ENCODE results near the gene FIGNL2. TPM values are rescaled to one million over a fixed set of nuclear protein-coding genes. Genes with fewer than 3 reads are reported as not detected.
A peak's percentile ranks its signal among the peaks of the same experiment; 100 is the strongest.

Gene FIGNL2
- total and polyA plus RNA-seq, 2 of the 4 experiments (the other 2 are of a cell fraction), result under 0.01 to 0.12 TPM

- dilution Hi-C loops (cut with HindIII; ENCODE audit: low sequenced_read_pairs, unreplicated experiment), result loop anchor here (25.0 kb wide), 1 partner anchor 93 kb away; the partner anchor contains the start of gene ACVR1B
- H2BK20ac ChIP-seq (ENCODE audit: low read depth, low read length), result no peak overlapping the region
- H3K18ac ChIP-seq (ENCODE audit: low read depth, low read length), result no peak overlapping the region; the same call in 1 of the 2 replicates
- peak overlapping the region; percentile 21 for H3K4me3 ChIP-seq (ENCODE audit: insufficient read depth, low read depth, low read length)
- no peak overlapping the region for H2BK5ac ChIP-seq (ENCODE audit: low read depth, low read length, poor library complexity, severe bottlenecking)
- H3K9me3 ChIP-seq (ENCODE audit: control insufficient read depth, insufficient read depth, low read length), result no peaks in the 10 kb centered on the region
- 9% methylated on average over 21 of the region's 67 CpGs; no CpG with 5 or more reads in 1 of the 2 experiments for WGBS, 2 experiments (ENCODE audit: extremely low coverage in 2 of 2, insufficient read length in 1 of 2)
- peaks cover 2% of the 10 kb centered on the region for H3K4me1 ChIP-seq (ENCODE audit: control insufficient read depth, insufficient read depth, low read length)
- CTCF ChIA-PET, result no interaction called here
- no peaks in the 10 kb centered on the region for H3K9me1 ChIP-seq (ENCODE audit: insufficient read depth, low read length)
- peak; percentile 46 for ATAC-seq (ENCODE audit: low read depth)
- intact Hi-C loops (cut with micrococcal nuclease), result no loop called here
- H3K27ac ChIP-seq (ENCODE audit: insufficient read depth, low read length), result no peak overlapping the region
- peak overlapping the region; percentile 65 for H3K4me2 ChIP-seq (ENCODE audit: low read depth, low read length)
- POLR2A ChIA-PET (ENCODE audit: unreplicated experiment), result no interaction called here
- no peak overlapping the region; the same call in 1 of the 2 replicates for H3K23ac ChIP-seq (ENCODE audit: low read depth, low read length)
- TF ChIP-seq MAZ (IDR thresholded peaks at IDR 0.05; ENCODE audit: borderline replicate concordance, low read depth, low read length) (peak; percentile 21; the same call in 1 of the 2 replicates), CEBPB (IDR thresholded peaks at IDR 0.05; ENCODE audit: low read depth, low read length) (no peak)
- peaks cover 49% of the 10 kb centered on the region for H3K27me3 ChIP-seq (ENCODE audit: control insufficient read depth, insufficient read depth, low read length)
- no TSS peak for BruUV-seq (replicated peaks)
- no peaks in the 10 kb centered on the region for H3K36me3 ChIP-seq (ENCODE audit: control insufficient read depth, insufficient read depth, low read length)
- H2AFZ ChIP-seq (replicated peaks; ENCODE audit: low read length, poor library complexity), result peak overlapping the region; percentile 81
- no peak overlapping the region for H2AK5ac ChIP-seq (ENCODE audit: low read depth, low read length)
- no peak overlapping the region for H3K4ac ChIP-seq (ENCODE audit: low read depth, low read length)
- peak overlapping the region in 1 of 2 experiments; percentile 35; a peak in 1 of 4 replicates for H4K8ac ChIP-seq (ENCODE audit: low read depth in 2 of 2, low read length in 2 of 2)
- no peak overlapping the region; the same call in 1 of the 2 replicates for H4K5ac ChIP-seq (ENCODE audit: low read depth, low read length)
- H4K91ac ChIP-seq (ENCODE audit: insufficient read depth, low read depth, low read length), result no peak overlapping the region
- H2BK15ac ChIP-seq (ENCODE audit: low read depth, low read length), result no peak overlapping the region
- no peak overlapping the region for H3K14ac ChIP-seq (replicated peaks; ENCODE audit: low read depth, low read length)
- in situ Hi-C loops (cut with MboI; ENCODE audit: low sequenced_read_pairs), result no loop called here
- no peak for DNase-seq
- H3K56ac ChIP-seq (ENCODE audit: extremely low read depth, insufficient read depth, low read length), result no peak overlapping the region
- H4K20me1 ChIP-seq (ENCODE audit: insufficient read depth, low read length), result no peaks in the 10 kb centered on the region
- H2BK120ac ChIP-seq (ENCODE audit: low read depth, low read length), result no peak overlapping the region
- peak overlapping the region; percentile 5; the same call in 1 of the 2 replicates for H3K9ac ChIP-seq (ENCODE audit: low read depth, low read length)
- H2AK9ac ChIP-seq (replicated peaks; ENCODE audit: low read depth, low read length, poor library complexity), result no peak overlapping the region
- no peaks in the 10 kb centered on the region for H3K79me1 ChIP-seq (ENCODE audit: low read depth in 1 of 2, low read length in 2 of 2)
Measured at GRCh38 chr12:51868821-51869495, 20.4 kb upstream of the FIGNL2 start.

Data from IMR-90 (cell line).